NAMALWA (cell line): ENCODE measurements around the gene TSACC.
"Not testable (repeated sequence)": the region's sequence is repeated elsewhere in the genome, so short reads cannot be mapped to it uniquely, and the experiment has no call there.

Source experiments
- DNase-seq: peaks from one replicate; pipeline ENCODE4 v3.0.0-alpha.2; 2015; ENCODE audit warnings: low spot score

The TSACC gene

DNA sequence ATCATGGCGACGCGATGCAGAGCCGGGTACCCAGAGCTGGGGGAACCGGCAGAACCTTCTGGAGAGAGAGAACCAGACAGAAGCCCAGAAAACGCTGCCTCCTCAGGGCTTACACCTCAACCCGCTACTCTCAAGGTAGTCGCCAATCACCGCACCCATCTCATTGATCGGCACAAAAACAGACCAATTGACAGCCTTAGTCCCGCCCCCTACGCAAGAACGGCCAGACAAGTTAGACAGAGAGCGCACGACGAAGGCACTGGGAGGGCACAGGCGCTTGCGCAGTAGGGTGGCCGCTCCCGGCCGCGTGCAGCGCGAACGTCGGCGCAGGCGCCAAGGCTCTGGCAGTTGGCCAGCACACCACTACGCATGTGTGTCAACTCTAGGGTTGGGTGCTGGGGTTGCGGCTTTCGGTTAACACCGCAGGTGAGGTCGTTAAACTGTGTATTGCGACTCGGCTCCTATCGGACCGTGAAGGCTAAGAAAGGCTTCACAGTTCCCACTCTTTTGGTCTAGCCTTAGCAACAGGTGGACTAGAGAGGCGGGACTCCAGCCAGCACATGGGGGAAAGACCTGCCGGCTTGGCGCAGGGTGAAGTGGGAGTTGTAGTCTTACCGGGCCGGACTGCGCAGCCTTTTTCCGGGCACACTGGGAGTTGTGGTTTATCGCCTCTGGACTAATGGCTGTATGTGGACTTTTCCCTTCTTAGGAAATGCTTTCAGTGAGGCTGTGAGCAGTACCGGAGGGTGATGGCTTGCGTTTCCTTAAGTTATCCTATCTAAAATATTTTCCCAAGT, at the start of gene TSACC, which contains the start of gene CCT3:
TSS of gene TSACC (plus strand) at position 347 of the 797 bp plus-strand sequence. CDS start 1,232 bp downstream, outside the sequence.
TSS of gene CCT3 (minus strand) at position 113 of the 797 bp plus-strand sequence. CDS start at position 5, 108 bp downstream.
- DNase-seq = peak; percentile 100

DNA sequence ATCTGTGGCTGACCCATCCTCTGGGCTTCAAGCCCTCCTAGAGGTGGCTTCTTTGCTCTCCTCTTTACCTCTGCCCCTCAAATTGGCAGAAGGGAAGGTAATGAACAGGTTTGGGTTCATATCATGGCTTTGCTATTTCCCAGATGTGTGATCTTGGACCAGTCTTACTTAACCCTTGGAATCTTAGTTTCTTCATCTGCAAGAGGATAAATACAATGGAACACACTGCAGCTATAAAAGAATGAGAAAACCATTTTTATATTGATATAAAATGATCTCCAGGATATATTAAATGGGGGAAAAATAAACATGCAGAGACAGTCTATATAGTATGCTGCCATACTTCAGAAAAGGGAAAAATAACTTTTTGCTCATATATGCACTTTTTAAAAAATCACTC, 48.5 kb upstream of the TSACC start:
- no peak for DNase-seq

GRCh38 chr1:156291226-156292061, 46.9 kb upstream of the TSACC start:
- DNase-seq = no peak

DNA sequence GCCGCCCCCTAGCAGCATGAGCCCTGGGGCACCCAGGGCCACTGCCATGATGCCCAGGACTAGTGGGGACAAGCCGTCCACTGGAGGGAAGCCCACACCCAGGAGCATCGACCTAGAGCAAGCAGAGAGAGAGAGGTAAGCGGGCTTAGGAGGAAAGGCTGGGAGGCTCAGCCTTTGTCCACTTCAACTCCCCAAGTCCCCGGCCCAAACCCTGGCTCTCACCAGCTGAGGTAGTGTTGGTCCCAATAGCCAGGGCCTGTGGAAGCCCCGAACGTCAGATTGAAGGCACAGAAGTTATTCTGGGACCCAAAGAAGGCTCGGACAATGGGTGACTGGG, 45.3 kb upstream of the TSACC start:
- no peak for DNase-seq

GRCh38 chr1:156293895-156294294, 44.4 kb upstream of the TSACC start:
- DNase-seq = no peak

DNA sequence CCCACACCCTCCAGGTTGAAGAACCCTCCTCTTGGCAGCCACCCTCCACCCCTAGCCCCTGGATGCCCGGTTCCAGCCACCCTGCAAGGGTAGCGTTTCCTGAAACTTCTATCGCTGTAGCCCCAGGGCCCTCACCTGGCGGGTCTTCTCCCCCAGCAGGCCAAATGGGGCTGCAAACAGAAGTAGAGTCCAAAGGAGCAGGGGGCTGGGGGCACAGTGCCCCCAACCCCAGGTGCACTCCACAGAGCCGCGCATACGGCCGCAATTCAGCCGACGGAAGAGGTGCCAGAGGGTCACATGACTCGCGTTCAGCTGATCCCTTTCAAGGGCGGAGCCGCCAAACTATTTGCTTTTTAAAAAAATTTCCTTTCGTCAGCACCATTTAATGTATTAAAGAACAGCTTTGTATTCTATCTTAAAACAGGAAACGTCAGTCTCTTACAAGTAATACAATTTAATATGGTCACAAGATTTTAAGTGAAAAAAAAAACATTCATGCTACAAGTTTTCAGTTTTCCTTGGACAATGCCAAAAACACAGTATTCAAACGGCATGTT, 42.9 kb upstream of the TSACC start, which contains the start of gene GLMP:
TSS of gene GLMP (minus strand) at position 289 of the 557 bp plus-strand sequence. CDS start at position 255, 34 bp downstream.
- DNase-seq = peak; percentile 87

DNA sequence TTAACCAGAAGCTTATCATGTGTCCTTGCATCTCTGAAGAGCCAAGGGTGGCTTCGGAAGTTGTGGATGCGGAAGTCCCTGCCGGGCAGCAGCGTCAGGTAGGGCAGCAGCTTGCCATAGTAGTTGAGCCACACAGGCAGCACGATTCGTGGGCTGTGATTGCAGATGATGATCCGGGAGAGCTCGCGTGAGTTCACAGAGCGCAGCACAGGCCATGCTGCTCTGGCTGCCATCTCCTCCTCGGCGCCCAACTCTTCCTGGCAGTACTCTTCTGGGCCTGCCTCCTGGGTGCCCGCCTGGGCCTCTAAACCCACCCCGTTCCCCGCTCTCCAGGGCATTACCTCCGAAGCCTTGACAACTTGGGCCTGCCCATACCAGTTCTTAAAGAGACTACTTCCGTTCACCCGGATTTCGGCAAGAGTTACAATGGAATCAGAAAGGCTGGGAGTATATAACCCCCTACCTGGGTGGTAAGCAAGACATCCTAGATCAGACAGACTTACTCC, 39.4 kb upstream of the TSACC start, which contains the start of gene VHLL:
TSS of gene VHLL (minus strand) at position 456 of the 506 bp plus-strand sequence. CDS start at position 338, 118 bp downstream.
- DNase-seq = no peak

- no peak for DNase-seq
These were observed 35.1 kb upstream of the TSACC start for GRCh38 chr1:156303241-156303640.

- no peak for DNase-seq
These were observed 33.1 kb upstream of the TSACC start for GRCh38 chr1:156305215-156305614.

- DNase-seq = no peak
These were observed 30.2 kb upstream of the TSACC start for GRCh38 chr1:156308078-156308477.

- DNase-seq = no peak
These were observed 27.4 kb upstream of the TSACC start for GRCh38 chr1:156310962-156311361.

- no peak for DNase-seq
These were observed 21.4 kb upstream of the TSACC start for GRCh38 chr1:156316909-156317308.

- DNase-seq = peak; percentile 76
These were observed 18.7 kb upstream of the TSACC start for GRCh38 chr1:156319664-156320063.

DNA sequence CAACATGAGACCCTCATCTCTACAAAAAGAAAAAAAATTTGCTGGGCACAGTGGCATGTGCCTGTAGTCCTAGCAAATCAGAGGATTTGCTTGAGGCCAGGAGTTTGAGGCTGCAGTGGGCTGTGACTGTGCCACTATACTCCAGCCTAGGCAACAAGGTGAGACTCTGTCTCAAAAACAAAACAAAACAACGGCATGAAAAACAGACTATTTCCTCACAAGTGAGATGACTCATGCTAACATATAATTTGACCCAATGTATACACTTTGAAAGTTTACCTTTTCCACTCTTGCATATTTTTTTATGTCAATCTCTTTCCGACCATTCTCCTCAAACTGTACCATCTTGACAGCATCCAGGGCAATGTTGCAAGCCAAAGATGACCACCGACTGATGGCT, 17.8 kb upstream of the TSACC start:
- DNase-seq = no peak

DNA sequence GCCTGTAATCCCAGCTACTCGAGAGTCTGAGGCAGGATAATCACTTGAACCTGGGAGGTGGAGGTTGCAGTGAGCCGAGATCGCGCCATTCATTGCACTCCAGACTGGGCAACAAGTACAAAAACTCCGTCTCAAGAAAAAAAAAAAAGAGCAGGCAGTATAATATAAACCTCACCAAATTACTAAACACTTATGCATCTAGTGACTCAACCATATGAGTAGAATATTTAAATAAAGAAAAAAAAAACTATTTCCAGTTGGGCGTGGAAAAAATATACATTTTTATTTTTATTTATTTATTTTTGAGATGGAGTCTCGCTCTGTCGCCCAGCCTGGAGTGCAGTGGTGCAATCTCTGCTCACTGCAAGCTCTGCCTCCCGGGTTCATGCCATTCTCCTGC, 15.1 kb upstream of the TSACC start:
- not testable (repeated sequence) for DNase-seq

- DNase-seq = peak; percentile 65
These were observed 2.1 kb upstream of the TSACC start for GRCh38 chr1:156336242-156336641.

DNA sequence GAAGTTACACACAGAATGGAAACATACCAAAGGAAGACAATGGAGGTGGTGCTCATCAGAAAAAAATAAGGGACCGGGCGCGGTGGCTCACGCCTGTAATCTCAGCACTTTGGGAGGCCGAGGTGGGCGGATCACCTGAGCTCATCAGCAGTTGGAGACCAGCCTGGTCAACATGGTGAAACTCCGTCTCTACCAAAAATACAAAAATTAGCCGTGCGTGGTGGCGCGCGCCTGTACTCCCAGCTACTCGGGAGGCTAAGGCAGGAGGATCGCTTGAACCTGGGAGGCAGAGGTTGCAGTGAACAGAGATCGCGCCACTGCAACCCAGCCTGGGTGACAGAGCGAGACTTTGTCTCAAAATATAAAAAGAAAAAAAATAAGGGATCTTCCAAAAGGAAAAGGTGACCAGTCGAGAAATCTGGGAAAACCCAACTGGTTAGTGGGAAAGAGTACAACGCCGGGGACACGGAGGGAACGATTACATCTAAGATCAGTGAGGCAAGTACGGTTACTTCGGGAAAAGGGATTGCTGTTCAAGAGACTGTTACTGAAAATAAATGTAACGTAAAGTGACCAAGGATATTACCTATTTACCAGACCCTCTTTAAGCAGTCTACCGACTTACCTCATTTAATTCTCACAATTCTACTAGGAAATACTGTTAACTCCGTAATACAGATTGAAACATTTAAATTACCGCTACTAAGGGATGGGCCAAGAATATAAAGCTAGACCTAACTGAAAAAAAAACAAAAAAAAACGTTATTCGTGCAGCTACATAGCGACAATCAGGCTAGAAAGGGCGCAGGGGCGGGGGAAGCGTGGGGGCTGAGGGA, 1.1 kb upstream of the TSACC start:
- no peak for DNase-seq

DNA sequence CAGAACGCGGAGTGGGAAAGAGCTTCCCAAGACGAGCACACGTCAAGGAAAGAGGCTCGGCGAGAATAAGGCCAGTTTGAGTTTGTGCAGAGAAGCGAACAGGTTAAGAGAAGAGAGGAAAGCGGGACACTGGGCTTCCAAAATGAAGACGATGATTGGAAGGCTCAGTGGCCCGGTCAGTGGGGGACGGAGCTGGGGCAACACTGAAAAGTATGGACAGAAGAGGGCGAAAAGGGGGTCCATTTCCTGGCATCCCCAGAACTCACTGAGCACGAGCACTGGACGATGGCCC, 492 bp upstream of the TSACC start:
- no peak for DNase-seq

GRCh38 chr1:156342166-156342955, 4.0 kb downstream of the TSACC start:
- no peak for DNase-seq

DNA sequence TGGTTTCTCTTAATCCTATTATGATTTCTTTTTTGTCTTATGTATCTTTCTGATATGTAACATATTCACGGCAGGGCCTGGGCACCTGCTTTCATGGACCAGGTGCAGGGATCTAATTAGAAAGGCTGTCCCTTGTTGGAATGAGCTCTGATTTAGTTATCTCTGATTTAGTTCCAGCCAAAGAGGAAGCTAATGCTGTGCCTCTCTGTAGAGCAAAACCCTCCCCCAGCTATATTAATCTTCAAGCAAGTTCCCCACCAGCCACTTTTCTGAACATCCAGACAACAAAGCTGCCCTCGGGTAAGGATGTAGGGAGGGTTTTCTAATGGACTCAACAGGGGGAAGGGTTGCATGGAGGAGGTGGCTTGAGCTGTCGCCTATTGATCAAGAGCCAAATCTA, 6.1 kb downstream of the TSACC start:
- no peak for DNase-seq

GRCh38 chr1:156346035-156346434, 7.7 kb downstream of the TSACC start:
- DNase-seq = not testable (repeated sequence)
